ENCODE measurements around the gene MRPS6. TPM values are rescaled to one million over a fixed set of nuclear protein-coding genes. Genes with fewer than 3 reads are reported as not detected.

Gene MRPS6
- total and polyA plus RNA-seq, 7 donors, result 41.0 to 118 (median 78.8) TPM

DNA sequence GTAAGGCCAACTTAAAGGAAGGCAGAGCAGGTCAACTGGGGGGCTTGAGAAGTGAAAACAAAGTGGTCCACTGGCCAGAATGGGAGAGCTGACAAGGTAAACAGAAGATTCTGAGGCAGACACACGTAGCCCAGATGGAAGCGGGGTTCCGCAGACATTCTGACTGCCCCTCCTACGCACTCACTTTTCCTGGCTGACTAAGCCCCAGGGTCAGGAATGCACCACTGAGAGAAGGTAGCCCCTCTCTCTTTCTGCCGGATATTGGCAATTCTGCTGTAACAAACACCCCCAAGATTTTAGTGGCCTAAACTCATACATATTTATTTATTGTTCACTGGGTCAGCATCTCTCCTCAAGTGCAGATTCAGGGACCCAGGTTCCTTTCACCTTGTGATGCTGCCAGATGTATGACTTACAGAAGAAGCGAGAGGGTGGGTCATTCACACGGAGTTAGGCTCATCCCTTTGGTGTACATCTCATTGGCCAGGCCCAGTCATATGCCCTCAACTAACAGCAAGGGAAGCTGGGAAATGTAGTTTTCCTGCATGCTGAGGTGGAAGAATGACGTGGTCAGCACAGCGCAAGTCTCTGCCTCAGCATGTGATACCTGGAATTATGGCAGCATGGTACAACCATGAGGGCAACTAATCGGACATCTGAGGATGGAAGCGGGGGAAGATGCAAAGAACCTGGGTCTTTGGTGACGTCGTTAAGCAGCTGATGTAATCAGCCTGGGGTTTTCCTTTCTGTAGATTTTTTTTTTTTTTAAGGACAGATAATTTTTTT lies 43.4 kb upstream of the MRPS6 start:
- Histone ChIP-seq H3K9me3 (no peaks in the 10 kb centered on the region), H3K4me3 (no peak overlapping the region), H3K27ac (no peak overlapping the region), H3K4me1 (peaks cover 0 to 7% (median 4%) of the 10 kb centered on the region in 4 donors), H3K27me3 (no peaks in the 10 kb centered on the region), H3K36me3 (no peaks in the 10 kb centered on the region)
- no peak for DNase-seq
- TF ChIP-seq POLR2AphosphoS5 (IDR thresholded peaks at IDR 0.05), result no peak
- TF ChIP-seq, protein P1, sequence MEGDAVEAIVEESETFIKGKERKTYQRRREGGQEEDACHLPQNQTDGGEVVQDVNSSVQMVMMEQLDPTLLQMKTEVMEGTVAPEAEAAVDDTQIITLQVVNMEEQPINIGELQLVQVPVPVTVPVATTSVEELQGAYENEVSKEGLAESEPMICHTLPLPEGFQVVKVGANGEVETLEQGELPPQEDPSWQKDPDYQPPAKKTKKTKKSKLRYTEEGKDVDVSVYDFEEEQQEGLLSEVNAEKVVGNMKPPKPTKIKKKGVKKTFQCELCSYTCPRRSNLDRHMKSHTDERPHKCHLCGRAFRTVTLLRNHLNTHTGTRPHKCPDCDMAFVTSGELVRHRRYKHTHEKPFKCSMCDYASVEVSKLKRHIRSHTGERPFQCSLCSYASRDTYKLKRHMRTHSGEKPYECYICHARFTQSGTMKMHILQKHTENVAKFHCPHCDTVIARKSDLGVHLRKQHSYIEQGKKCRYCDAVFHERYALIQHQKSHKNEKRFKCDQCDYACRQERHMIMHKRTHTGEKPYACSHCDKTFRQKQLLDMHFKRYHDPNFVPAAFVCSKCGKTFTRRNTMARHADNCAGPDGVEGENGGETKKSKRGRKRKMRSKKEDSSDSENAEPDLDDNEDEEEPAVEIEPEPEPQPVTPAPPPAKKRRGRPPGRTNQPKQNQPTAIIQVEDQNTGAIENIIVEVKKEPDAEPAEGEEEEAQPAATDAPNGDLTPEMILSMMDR (IDR thresholded peaks at IDR 0.05), result no peak
- no peak for TF ChIP-seq POLR2A (IDR thresholded peaks at IDR 0.05)
- no peak for TF ChIP-seq EP300 (IDR thresholded peaks at IDR 0.05)
- 68 to 77% methylated on average over 13 of the region's 13 CpGs for WGBS, 2 donors
- intact Hi-C loops (cut with DNase I), result no loop called here

DNA sequence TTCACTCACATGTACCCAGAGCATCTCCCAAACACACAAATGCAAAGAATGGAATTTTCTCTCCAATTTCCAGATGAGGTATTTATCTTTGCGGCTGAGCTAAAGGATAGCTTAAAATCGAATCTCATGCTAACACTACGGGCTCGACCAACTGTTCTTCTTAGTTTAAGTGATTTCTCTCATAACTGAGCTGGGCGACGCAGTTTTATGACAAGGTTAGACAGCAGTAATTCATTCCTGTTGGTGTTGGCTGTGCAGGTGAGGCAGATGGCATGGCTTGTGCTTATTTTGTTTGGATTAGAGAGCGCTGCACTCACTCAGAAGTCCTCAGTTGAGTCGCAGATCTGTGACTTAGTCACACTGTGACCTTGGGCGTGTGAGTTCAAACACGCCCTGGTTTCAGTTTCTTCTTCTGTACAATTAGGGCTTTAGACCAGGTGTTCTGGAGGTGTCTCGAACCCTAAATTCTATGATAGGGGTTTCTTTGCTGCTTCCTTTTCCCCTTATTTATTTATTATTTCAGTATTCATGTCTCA lies 41.5 kb upstream of the MRPS6 start:
- H3K27ac ChIP-seq, result no peak overlapping the region
- H3K36me3 ChIP-seq, result no peaks in the 10 kb centered on the region
- no peak for DNase-seq
- no peaks in the 10 kb centered on the region for H3K9me3 ChIP-seq
- H3K4me1 ChIP-seq, result no peaks in the 10 kb centered on the region
- H3K27me3 ChIP-seq, result no peaks in the 10 kb centered on the region
- TF ChIP-seq POLR2A (IDR thresholded peaks at IDR 0.05), result no peak
- no peak for TF ChIP-seq EP300 (IDR thresholded peaks at IDR 0.05)
- TF ChIP-seq POLR2AphosphoS5 (IDR thresholded peaks at IDR 0.05), result no peak
- TF ChIP-seq, protein P1 (IDR thresholded peaks at IDR 0.05), result no peak
- H3K4me3 ChIP-seq, result no peak overlapping the region
- WGBS, 2 donors, result 20 to 70% methylated on average over 11 of the region's 11 CpGs
- intact Hi-C loops (cut with DNase I), result no loop called here

DNA sequence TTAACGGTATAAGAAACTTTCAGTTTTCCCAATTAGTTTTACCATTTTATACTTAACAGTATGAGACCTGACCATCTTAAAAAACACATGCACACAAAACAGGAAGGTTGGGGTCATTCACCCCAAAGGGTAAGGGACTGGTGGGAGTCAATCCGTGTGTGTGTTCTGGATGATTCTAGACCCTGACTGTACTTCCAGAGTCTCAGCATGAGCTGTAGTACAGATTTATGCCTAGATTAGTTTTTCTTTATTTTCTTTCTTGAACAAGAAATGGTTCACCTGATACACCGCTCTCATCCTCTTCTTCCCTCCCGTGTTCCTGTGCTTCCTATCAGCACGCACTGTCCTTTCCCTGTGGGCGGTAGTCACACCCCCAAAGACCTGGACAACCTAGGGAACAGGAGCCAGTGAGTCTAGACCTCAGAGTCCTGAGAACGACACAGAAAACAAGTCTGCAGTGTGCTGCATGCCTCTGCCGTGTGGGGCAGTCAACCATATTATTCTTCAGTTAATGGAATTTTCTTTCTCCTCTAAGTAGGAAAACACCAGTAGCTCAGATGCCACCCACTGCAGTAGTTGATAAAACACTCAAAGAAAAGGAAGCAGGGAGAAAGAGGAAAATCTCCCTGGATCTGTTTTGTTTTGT lies 38.9 kb upstream of the MRPS6 start:
- Histone ChIP-seq H3K27me3 (no peaks in the 10 kb centered on the region), H3K36me3 (no peaks in the 10 kb centered on the region), H3K9me3 (no peaks in the 10 kb centered on the region), H3K4me3 (no peak overlapping the region), H3K27ac (no peak overlapping the region), H3K4me1 (no peaks in the 10 kb centered on the region)
- no peak for DNase-seq
- intact Hi-C loops (cut with DNase I), result no loop called here
- no peak for TF ChIP-seq POLR2A (IDR thresholded peaks at IDR 0.05)
- no peak for TF ChIP-seq EP300 (IDR thresholded peaks at IDR 0.05)
- TF ChIP-seq, protein P1 (IDR thresholded peaks at IDR 0.05), result no peak
- 84 to 90% methylated on average over 8 of the region's 8 CpGs for WGBS, 2 donors

DNA sequence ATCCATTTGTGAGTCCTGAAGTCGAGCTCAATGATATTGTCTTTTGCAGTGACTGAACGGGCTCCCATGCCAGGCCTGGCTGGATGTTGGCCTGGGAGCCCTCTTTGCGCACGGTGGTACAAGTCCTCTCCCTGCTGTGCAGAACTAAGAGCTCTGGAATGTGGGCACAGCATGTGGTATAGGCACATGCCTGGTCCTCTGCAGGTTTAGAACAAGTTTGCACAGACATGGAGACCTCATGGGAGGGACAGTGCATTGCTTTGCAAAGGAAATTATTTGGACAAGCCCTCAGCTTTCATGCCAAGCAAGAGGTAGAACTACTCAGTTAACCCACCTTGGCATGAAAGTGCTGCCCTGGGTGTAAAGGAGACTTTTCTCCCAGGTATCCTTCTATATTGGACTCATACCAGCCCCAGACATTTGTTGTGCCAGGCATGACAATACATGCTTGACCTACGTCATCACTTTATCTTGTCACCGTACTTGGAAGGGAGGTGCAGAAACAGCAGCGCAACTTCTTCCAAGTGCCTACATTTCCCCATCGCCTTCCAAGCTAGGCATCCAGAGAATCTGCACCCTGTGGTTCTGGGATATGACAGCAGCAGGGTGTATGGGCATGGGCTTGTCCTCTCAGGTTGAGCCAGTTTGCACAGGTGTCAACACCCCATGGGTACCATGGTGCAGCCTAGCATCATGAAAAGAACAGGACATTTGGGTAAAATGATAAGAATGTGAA lies 37.6 kb upstream of the MRPS6 start:
- Histone ChIP-seq H3K27me3 (no peaks in the 10 kb centered on the region), H3K36me3 (no peaks in the 10 kb centered on the region), H3K4me1 (no peaks in the 10 kb centered on the region), H3K27ac (no peak overlapping the region), H3K4me3 (no peak overlapping the region), H3K9me3 (no peaks in the 10 kb centered on the region)
- intact Hi-C loops (cut with DNase I), result no loop called here
- no peak for DNase-seq
- TF ChIP-seq, protein P1 (IDR thresholded peaks at IDR 0.05), result no peak
- no peak for TF ChIP-seq EP300 (IDR thresholded peaks at IDR 0.05)
- no peak for TF ChIP-seq POLR2AphosphoS5 (IDR thresholded peaks at IDR 0.05)
- TF ChIP-seq POLR2A (IDR thresholded peaks at IDR 0.05), result no peak
- WGBS, 2 donors, result 94 to 96% methylated on average over 8 of the region's 8 CpGs
